ENCODE data around the gene ELK3.

Gene ELK3

GRCh38 chr12:96187956-96188355 lies 6.2 kb upstream of the ELK3 start:
- no peak for TF ChIP-seq EZH2phosphoT487 (conservative IDR thresholded peaks at IDR 0.05; ENCODE audit: low read length)
- TF ChIP-seq, protein P1, sequence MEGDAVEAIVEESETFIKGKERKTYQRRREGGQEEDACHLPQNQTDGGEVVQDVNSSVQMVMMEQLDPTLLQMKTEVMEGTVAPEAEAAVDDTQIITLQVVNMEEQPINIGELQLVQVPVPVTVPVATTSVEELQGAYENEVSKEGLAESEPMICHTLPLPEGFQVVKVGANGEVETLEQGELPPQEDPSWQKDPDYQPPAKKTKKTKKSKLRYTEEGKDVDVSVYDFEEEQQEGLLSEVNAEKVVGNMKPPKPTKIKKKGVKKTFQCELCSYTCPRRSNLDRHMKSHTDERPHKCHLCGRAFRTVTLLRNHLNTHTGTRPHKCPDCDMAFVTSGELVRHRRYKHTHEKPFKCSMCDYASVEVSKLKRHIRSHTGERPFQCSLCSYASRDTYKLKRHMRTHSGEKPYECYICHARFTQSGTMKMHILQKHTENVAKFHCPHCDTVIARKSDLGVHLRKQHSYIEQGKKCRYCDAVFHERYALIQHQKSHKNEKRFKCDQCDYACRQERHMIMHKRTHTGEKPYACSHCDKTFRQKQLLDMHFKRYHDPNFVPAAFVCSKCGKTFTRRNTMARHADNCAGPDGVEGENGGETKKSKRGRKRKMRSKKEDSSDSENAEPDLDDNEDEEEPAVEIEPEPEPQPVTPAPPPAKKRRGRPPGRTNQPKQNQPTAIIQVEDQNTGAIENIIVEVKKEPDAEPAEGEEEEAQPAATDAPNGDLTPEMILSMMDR (IDR thresholded peaks at IDR 0.05; ENCODE audit: insufficient read depth, low read length, poor library complexity, severe bottlenecking) = no peak
- Histone ChIP-seq H3K27ac (ENCODE audit: low read depth, low read length) (no peak overlapping the region), H3K36me3 (ENCODE audit: low read length) (no peaks in the 10 kb centered on the region), H3F3A (ENCODE audit: insufficient read depth) (0 out of 2 replicates have a peak, but pooled peaks cover 6% of the 10 kb centered on the region), H3K79me2 (ENCODE audit: insufficient read depth, low read length) (no peaks in the 10 kb centered on the region), H3K9me3 (ENCODE audit: insufficient read depth, low read length) (no peaks in the 10 kb centered on the region), H3K27me3 (ENCODE audit: low read length) (no peaks in the 10 kb centered on the region), H3K4me3 (ENCODE audit: insufficient read depth, low read length, poor library complexity, severe bottlenecking) (no peak overlapping the region), H3K9ac (ENCODE audit: low read length) (no peak overlapping the region), H3K9me2 (replicated peaks; ENCODE audit: insufficient read depth, low read length) (no peaks in the 10 kb centered on the region), H2AFZ (ENCODE audit: low read depth, low read length, severe bottlenecking) (no peak overlapping the region), H4K20me1 (ENCODE audit: low read depth, low read length) (no peaks in the 10 kb centered on the region), H3K4me2 (ENCODE audit: low read depth, low read length, poor library complexity, severe bottlenecking) (no peak overlapping the region)

DNA sequence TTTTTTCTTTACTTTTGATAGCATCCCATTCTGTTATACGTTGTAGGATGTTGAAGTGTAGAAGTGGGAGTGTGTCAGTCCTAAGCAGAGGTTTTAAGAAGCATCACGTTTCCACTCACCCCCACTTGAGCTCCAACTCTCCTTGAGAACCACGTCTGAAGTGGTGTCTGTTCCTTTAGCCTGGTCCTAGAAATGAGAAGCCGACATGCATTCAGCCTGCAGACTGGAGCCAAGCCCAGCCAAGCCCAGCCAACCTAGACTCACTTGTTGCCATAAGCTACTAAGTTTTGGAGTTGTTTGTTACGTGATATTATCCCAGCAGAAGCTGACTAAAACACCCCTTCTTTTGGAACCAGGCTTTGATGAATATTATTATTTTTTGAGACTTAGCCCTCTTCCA lies 4.4 kb upstream of the ELK3 start:
- no peaks in the 10 kb centered on the region for H3K9me2 ChIP-seq (replicated peaks; ENCODE audit: insufficient read depth, low read length)
- no peak overlapping the region for H3K4me2 ChIP-seq (ENCODE audit: low read depth, low read length, poor library complexity, severe bottlenecking)
- H4K20me1 ChIP-seq (ENCODE audit: low read depth, low read length) = no peaks in the 10 kb centered on the region
- H3K36me3 ChIP-seq (ENCODE audit: low read length) = no peaks in the 10 kb centered on the region
- no peak overlapping the region for H3K27ac ChIP-seq (ENCODE audit: low read depth, low read length)
- H3K79me2 ChIP-seq (ENCODE audit: insufficient read depth, low read length) = no peaks in the 10 kb centered on the region
- no peak overlapping the region for H3K4me3 ChIP-seq (ENCODE audit: insufficient read depth, low read length, poor library complexity, severe bottlenecking)
- H3F3A ChIP-seq (ENCODE audit: insufficient read depth) = 0 out of 2 replicates have a peak, but pooled peaks cover 6% of the 10 kb centered on the region
- TF ChIP-seq, protein P1 (IDR thresholded peaks at IDR 0.05; ENCODE audit: insufficient read depth, low read length, poor library complexity, severe bottlenecking) = no peak
- no peak for TF ChIP-seq EZH2phosphoT487 (conservative IDR thresholded peaks at IDR 0.05; ENCODE audit: low read length)
- H3K9ac ChIP-seq (ENCODE audit: low read length) = no peak overlapping the region
- no peaks in the 10 kb centered on the region for H3K27me3 ChIP-seq (ENCODE audit: low read length)
- H3K9me3 ChIP-seq (ENCODE audit: insufficient read depth, low read length) = no peaks in the 10 kb centered on the region
- H2AFZ ChIP-seq (ENCODE audit: low read depth, low read length, severe bottlenecking) = no peak overlapping the region

DNA sequence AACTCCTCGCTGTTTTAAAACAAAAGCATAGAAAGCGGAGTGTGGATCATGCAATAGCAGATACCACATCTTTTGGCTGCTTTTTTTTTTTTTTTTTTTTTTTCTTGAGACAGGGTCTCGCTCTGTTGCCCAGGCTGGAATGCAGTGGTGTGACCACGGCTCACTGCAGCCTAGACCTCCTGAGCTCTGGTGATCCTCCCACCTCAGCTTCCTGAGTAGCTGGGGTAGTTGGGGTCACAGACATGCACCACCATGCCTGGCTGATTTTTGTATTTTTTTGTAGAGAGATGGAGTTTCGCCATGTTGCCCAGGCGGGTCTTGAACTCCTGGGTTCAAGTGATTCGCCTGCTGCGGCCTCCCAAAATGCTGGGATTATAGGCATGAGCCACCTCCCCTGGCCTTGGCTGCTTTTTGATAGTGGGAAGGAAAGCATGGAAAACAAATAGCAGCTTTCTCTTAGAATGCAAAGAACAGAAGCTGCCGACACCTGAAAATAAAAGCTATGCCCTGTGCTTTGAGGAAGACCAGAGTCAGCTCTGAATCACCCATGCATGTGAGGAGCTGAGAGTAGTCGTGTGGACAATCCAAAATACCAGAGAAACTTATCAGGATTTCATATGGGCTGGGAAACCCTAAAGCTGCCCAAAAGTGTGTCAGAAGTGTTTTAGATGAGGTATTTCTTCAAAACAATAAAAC lies 3.6 kb upstream of the ELK3 start:
- no peaks in the 10 kb centered on the region for H3K9me2 ChIP-seq (replicated peaks; ENCODE audit: insufficient read depth, low read length)
- H3K9me3 ChIP-seq (ENCODE audit: insufficient read depth, low read length) = no peaks in the 10 kb centered on the region
- no peaks in the 10 kb centered on the region for H3K79me2 ChIP-seq (ENCODE audit: insufficient read depth, low read length)
- H3K4me2 ChIP-seq (ENCODE audit: low read depth, low read length, poor library complexity, severe bottlenecking) = no peak overlapping the region
- no peak overlapping the region for H3K4me3 ChIP-seq (ENCODE audit: insufficient read depth, low read length, poor library complexity, severe bottlenecking)
- no peak overlapping the region for H2AFZ ChIP-seq (ENCODE audit: low read depth, low read length, severe bottlenecking)
- TF ChIP-seq EZH2phosphoT487 (conservative IDR thresholded peaks at IDR 0.05; ENCODE audit: low read length) = no peak
- TF ChIP-seq, protein P1 (IDR thresholded peaks at IDR 0.05; ENCODE audit: insufficient read depth, low read length, poor library complexity, severe bottlenecking) = no peak
- no peak overlapping the region for H3K9ac ChIP-seq (ENCODE audit: low read length)
- no peak overlapping the region for H3K27ac ChIP-seq (ENCODE audit: low read depth, low read length)
- no peaks in the 10 kb centered on the region for H4K20me1 ChIP-seq (ENCODE audit: low read depth, low read length)
- H3K27me3 ChIP-seq (ENCODE audit: low read length) = no peaks in the 10 kb centered on the region; the same call in 1 of the 2 replicates
- no peaks in the 10 kb centered on the region for H3K36me3 ChIP-seq (ENCODE audit: low read length)
- H3F3A ChIP-seq (ENCODE audit: insufficient read depth) = 0 out of 2 replicates have a peak, but pooled peaks cover 6% of the 10 kb centered on the region
